ENCODE results near the gene DDX56.

Gene DDX56

GRCh38 chr7:44595934-44596635 is 22.4 kb upstream of the DDX56 start:
- DNase-seq = no peak

- DNase-seq = no peak
These were observed 17.2 kb upstream of the DDX56 start for GRCh38 chr7:44590910-44591309.

- peak in 1 of 14 donors; percentile 11 for DNase-seq
These were observed 14.4 kb upstream of the DDX56 start for GRCh38 chr7:44587843-44588711.

- DNase-seq = no peak
These were observed 9.6 kb upstream of the DDX56 start for GRCh38 chr7:44583146-44583865.

- peak; percentile 89 to 100 (median 98) for DNase-seq
These were observed 8.3 kb upstream of the DDX56 start, which contains the start of gene TMED4 for GRCh38 chr7:44581879-44582603. TSS of gene TMED4 (minus strand) at chr7:44582231. CDS start at chr7:44582206, 25 bp downstream.

- DNase-seq = peak in 2 of 14 donors; percentile 24 to 44
These were observed 7.5 kb upstream of the DDX56 start for GRCh38 chr7:44580945-44581878.

GRCh38 chr7:44576228-44576627 is 2.5 kb upstream of the DDX56 start:
- DNase-seq = no peak

- no peak for DNase-seq
These were observed 1.3 kb upstream of the DDX56 start for GRCh38 chr7:44575054-44575453.

- DNase-seq = no peak
These were observed 672 bp upstream of the DDX56 start for GRCh38 chr7:44574287-44574872.

GRCh38 chr7:44572771-44573170 is 937 bp downstream of the DDX56 start:
- DNase-seq = no peak

- no peak for DNase-seq
These were observed 3.7 kb downstream of the DDX56 start for GRCh38 chr7:44569959-44570358.

GRCh38 chr7:44568771-44569560 is 4.7 kb downstream of the DDX56 start:
- DNase-seq = no peak

GRCh38 chr7:44567884-44568283 is 5.8 kb downstream of the DDX56 start:
- DNase-seq = no peak

- no peak for DNase-seq
These were observed 7.0 kb downstream of the DDX56 start for GRCh38 chr7:44566680-44567079.

GRCh38 chr7:44565795-44566559 is 7.7 kb downstream of the DDX56 start:
- peak in 1 of 14 donors; percentile 11 for DNase-seq

GRCh38 chr7:44565097-44565794 is 8.5 kb downstream of the DDX56 start:
- DNase-seq = peak in 11 of 14 donors; percentile 11 to 52 (median 24)

- no peak for DNase-seq
These were observed 9.1 kb downstream of the DDX56 start for GRCh38 chr7:44564606-44565005.

GRCh38 chr7:44563171-44563679 is 10.5 kb downstream of the DDX56 start:
- DNase-seq = no peak

Data from C1 segment of cervical spinal cord (tissue), 14 donors.